D721Med (cell line): ENCODE data around the gene SSBP4.

ENCODE experiments used
- DNase-seq: peaks from one replicate; pipeline ENCODE4 v3.0.0; 2011; ENCODE audit warnings: low spot score; ENCODE audit not compliant: insufficient read length
- FAIRE-seq: peaks from 2 replicates; lab custom pipeline; 2011; peaks lifted over from hg19 to GRCh38; lab: Jason Lieb, UNC
- CTCF ChIP-seq: IDR thresholded peaks from 2 replicates; pipeline ENCODE4 v1.5.1; 2012; ENCODE audit warnings: mild to moderate bottlenecking, control low read depth; ENCODE audit not compliant: insufficient read depth; ENCODE audit errors: missing control alignments

Gene SSBP4

GRCh38 chr19:18432275-18433014 is 13.2 kb downstream of the SSBP4 start:
- DNase-seq (no peak), FAIRE-seq (no peak)
- no peak for TF ChIP-seq CTCF

GRCh38 chr19:18433015-18433691 is 14.0 kb downstream of the SSBP4 start:
- no peak for TF ChIP-seq CTCF
- DNase-seq (no peak), FAIRE-seq (no peak)

GRCh38 chr19:18433735-18434398 is 14.7 kb downstream of the SSBP4 start:
- TF ChIP-seq CTCF: no peak
- FAIRE-seq (no peak), DNase-seq (no peak)

GRCh38 chr19:18434411-18435175 is 15.4 kb downstream of the SSBP4 start:
- no peak for TF ChIP-seq CTCF
- FAIRE-seq (no peak), DNase-seq (no peak)

GRCh38 chr19:18435178-18435841 is 16.1 kb downstream of the SSBP4 start:
- FAIRE-seq (no peak), DNase-seq (no peak)
- TF ChIP-seq CTCF: no peak

GRCh38 chr19:18435842-18436670 is 16.9 kb downstream of the SSBP4 start:
- FAIRE-seq: no peak
- no peak for DNase-seq

More at GRCh38 chr19:18435842-18436670, 16.9 kb downstream of the SSBP4 start:
- no peak for TF ChIP-seq CTCF
